Astrocyte (in vitro differentiated cells and primary cell): Measurements from ENCODE around the gene CLPX. TPM values are rescaled to one million over a fixed set of nuclear protein-coding genes. Genes with fewer than 3 reads are reported as not detected.
A peak's percentile ranks its signal among the peaks of the same experiment; 100 is the strongest.
"Not testable (repeated sequence)": the region's sequence is repeated elsewhere in the genome, so short reads cannot be mapped to it uniquely, and the experiment has no call there.

ENCODE experiments used
- DNase-seq: peaks from one replicate; pipeline ENCODE4 v3.0.0-alpha.2; 2010; ENCODE audit warnings: low read depth
- FAIRE-seq: peaks from 2 replicates; lab custom pipeline; 2011; peaks lifted over from hg19 to GRCh38; lab: Jason Lieb, UNC
- H2AFZ ChIP-seq: 2 replicates; pipeline ENCODE4 v1.6.0; 2012; ENCODE audit warnings: low read depth, low read length, inconsistent platforms
- H3K27ac ChIP-seq: 2 replicates; pipeline ENCODE4 v1.5.1; 2011; ENCODE audit warnings: low read depth, low read length, inconsistent platforms
- H3K27me3 ChIP-seq: 2 replicates; pipeline ENCODE4 v1.6.0; 2011; ENCODE audit warnings: low read length, inconsistent platforms; ENCODE audit not compliant: insufficient read depth
- H3K36me3 ChIP-seq: 2 replicates; pipeline ENCODE4 v1.5.1; 2011; ENCODE audit warnings: low read length, inconsistent platforms; ENCODE audit not compliant: insufficient read depth
- H3K4me1 ChIP-seq: 2 replicates; pipeline ENCODE4 v1.5.1; 2011; ENCODE audit warnings: low read length, inconsistent platforms; ENCODE audit not compliant: insufficient read depth
- H3K4me2 ChIP-seq: 2 replicates; pipeline ENCODE4 v1.6.0; 2012; ENCODE audit warnings: low read length, inconsistent platforms
- H3K4me3 ChIP-seq: 2 replicates; pipeline ENCODE4 v1.5.1; 2011; ENCODE audit warnings: low read depth, mild to moderate bottlenecking, low read length, inconsistent platforms; ENCODE audit not compliant: insufficient read depth
- H3K79me2 ChIP-seq: 2 replicates; pipeline ENCODE4 v1.6.0; 2012; ENCODE audit warnings: mild to moderate bottlenecking, low read length, inconsistent platforms; ENCODE audit not compliant: insufficient read depth
- H3K9ac ChIP-seq: 2 replicates; pipeline ENCODE4 v1.6.0; 2012; ENCODE audit warnings: mild to moderate bottlenecking, low read length, inconsistent platforms
- H3K9me3 ChIP-seq: 2 replicates; pipeline ENCODE4 v1.5.1; 2012; ENCODE audit warnings: low read depth, mild to moderate bottlenecking, low read length, inconsistent platforms; ENCODE audit not compliant: insufficient read depth
- H4K20me1 ChIP-seq: 2 replicates; pipeline ENCODE4 v1.6.0; 2012; ENCODE audit warnings: low read length, inconsistent platforms; ENCODE audit not compliant: insufficient read depth
- H3K27ac Mint-ChIP-seq: one replicate; pipeline ENCODE4 v1.8.0; 2021; ENCODE audit warnings: mild to moderate bottlenecking, mixed read lengths; ENCODE audit not compliant: unreplicated experiment
- H3K27me3 Mint-ChIP-seq: one replicate; pipeline ENCODE4 v1.8.0; 2021; ENCODE audit warnings: low read depth, mixed read lengths; ENCODE audit not compliant: unreplicated experiment
- H3K36me3 Mint-ChIP-seq: one replicate; pipeline ENCODE4 v1.8.0; 2021; ENCODE audit warnings: low read depth, mixed read lengths; ENCODE audit not compliant: unreplicated experiment
- H3K4me1 Mint-ChIP-seq: one replicate; pipeline ENCODE4 v1.8.0; 2021; ENCODE audit warnings: low read depth, mixed read lengths; ENCODE audit not compliant: unreplicated experiment
- H3K4me3 Mint-ChIP-seq: one replicate; pipeline ENCODE4 v1.8.0; 2021; ENCODE audit warnings: mild to moderate bottlenecking, moderate library complexity, mixed read lengths; ENCODE audit not compliant: unreplicated experiment
- H3K9me3 Mint-ChIP-seq: one replicate; pipeline ENCODE4 v1.8.0; 2021; ENCODE audit warnings: mild to moderate bottlenecking, mixed read lengths; ENCODE audit not compliant: unreplicated experiment
- CTCF ChIP-seq: IDR thresholded peaks from 2 replicates; pipeline ENCODE4 v1.5.1; 2011; ENCODE audit warnings: low read depth, mild to moderate bottlenecking, inconsistent platforms, low read length, moderate library complexity; ENCODE audit not compliant: insufficient read depth
- EZH2 ChIP-seq: IDR thresholded peaks from 2 replicates; pipeline ENCODE4 v1.6.1; 2012; ENCODE audit warnings: mild to moderate bottlenecking, low read length, inconsistent platforms; ENCODE audit not compliant: insufficient read depth
- total RNA-seq: library from RNA; stranded (reverse); gene quantifications from 2 replicates; pipeline ENCODE4 v1.2.1, GENCODE V29; 2021

The CLPX gene
- total RNA-seq, 1 donor from 2014 or later = 45.2 TPM

GRCh38 chr15:65192016-65192415 lies 6.9 kb upstream of the CLPX start:
- Histone ChIP-seq H3K9me3 (no peaks in the 10 kb centered on the region), H2AFZ (no peak overlapping the region), H3K79me2 (no peaks in the 10 kb centered on the region), H3K9ac (no peak overlapping the region), H3K4me1 (no peaks in the 10 kb centered on the region), H3K27me3 (peaks cover 4% of the 10 kb centered on the region), H4K20me1 (no peaks in the 10 kb centered on the region), H3K36me3 (no peaks in the 10 kb centered on the region), H3K4me3 (no peak overlapping the region), H3K4me2 (no peak overlapping the region), H3K27ac (no peak overlapping the region)
- H3K4me1 Mint-ChIP-seq = no peaks in the 10 kb centered on the region
- FAIRE-seq = no peak
- no peaks in the 10 kb centered on the region for H3K36me3 Mint-ChIP-seq
- TF ChIP-seq CTCF = no peak
- no peak for TF ChIP-seq EZH2
- no peak overlapping the region for H3K4me3 Mint-ChIP-seq
- no peak for DNase-seq
- H3K9me3 Mint-ChIP-seq = no peaks in the 10 kb centered on the region
- peaks cover 9% of the 10 kb centered on the region for H3K27me3 Mint-ChIP-seq
- H3K27ac Mint-ChIP-seq = no peak overlapping the region

- DNase-seq = peak; percentile 35
- Histone ChIP-seq H3K4me3 (no peak overlapping the region), H3K36me3 (no peaks in the 10 kb centered on the region), H3K4me1 (peaks cover 3% of the 10 kb centered on the region), H3K27ac (no peak overlapping the region), H3K79me2 (peaks cover 9% of the 10 kb centered on the region), H3K4me2 (no peak overlapping the region), H3K9ac (no peak overlapping the region), H3K9me3 (no peaks in the 10 kb centered on the region), H4K20me1 (no peaks in the 10 kb centered on the region), H2AFZ (no peak overlapping the region), H3K27me3 (no peaks in the 10 kb centered on the region)
- Mint-ChIP-seq H3K27ac (no peak overlapping the region), H3K9me3 (no peaks in the 10 kb centered on the region), H3K4me3 (no peak overlapping the region), H3K27me3 (peaks cover 6% of the 10 kb centered on the region), H3K36me3 (no peaks in the 10 kb centered on the region), H3K4me1 (peaks cover 3% of the 10 kb centered on the region)
- no peak for FAIRE-seq
- TF ChIP-seq EZH2 = no peak
- TF ChIP-seq CTCF = peak; percentile 75
Observed at GRCh38 chr15:65189102-65189740, 4.1 kb upstream of the CLPX start.

- H3K27ac Mint-ChIP-seq, H3K4me1 ChIP-seq, H3K4me2 ChIP-seq, FAIRE-seq, H3K36me3 ChIP-seq, H2AFZ ChIP-seq, H3K4me3 Mint-ChIP-seq, H3K9ac ChIP-seq, DNase-seq, H3K9me3 Mint-ChIP-seq, H3K4me3 ChIP-seq, H3K27me3 ChIP-seq, H3K27ac ChIP-seq, H4K20me1 ChIP-seq, H3K27me3 Mint-ChIP-seq, H3K36me3 Mint-ChIP-seq, H3K9me3 ChIP-seq, H3K4me1 Mint-ChIP-seq: not testable (repeated sequence)
- H3K79me2 ChIP-seq = peaks cover 17% of the 10 kb centered on the region
Observed at GRCh38 chr15:65188472-65188871, 3.3 kb upstream of the CLPX start.
